Spleen (tissue), 7 donors: Measurements from ENCODE around the gene BNC2.

Experiments
- POLR2AphosphoS5 ChIP-seq, 3 donors: sonication (generic); formaldehyde crosslinking; IDR thresholded peaks; one replicate each; pipeline ENCODE4 v1.5.1; 2017; ENCODE audit warnings: antibody characterized with exemption in 3 of 3
- TF ChIP-seq, protein P1 (sequence below), 11 experiments: fragments of 200-600 bp in 7 of 11; fragments of 450-650 bp in 4 of 11; sonication (generic) in 4 of 11; IDR thresholded peaks in 8 of 11; conservative IDR thresholded peaks in 3 of 11; 1 replicate in 7 of 11; 2 replicates in 4 of 11; pipeline versions ENCODE4 v1.4.0 to v1.8.0; 2016 to 2021; ENCODE audit warnings: antibody characterized with exemption in 11 of 11, inconsistent platforms in 4 of 11, mild to moderate bottlenecking in 1 of 11
- donor health status: DM: no; HTN: no; CAD: no; lungs with moderate emphysema.
- donor health status: DM: no; HTN: no; CAD: no.
- donor health status: DM: no; HTN: no; CAD: no.

- TF ChIP-seq, protein P1, sequence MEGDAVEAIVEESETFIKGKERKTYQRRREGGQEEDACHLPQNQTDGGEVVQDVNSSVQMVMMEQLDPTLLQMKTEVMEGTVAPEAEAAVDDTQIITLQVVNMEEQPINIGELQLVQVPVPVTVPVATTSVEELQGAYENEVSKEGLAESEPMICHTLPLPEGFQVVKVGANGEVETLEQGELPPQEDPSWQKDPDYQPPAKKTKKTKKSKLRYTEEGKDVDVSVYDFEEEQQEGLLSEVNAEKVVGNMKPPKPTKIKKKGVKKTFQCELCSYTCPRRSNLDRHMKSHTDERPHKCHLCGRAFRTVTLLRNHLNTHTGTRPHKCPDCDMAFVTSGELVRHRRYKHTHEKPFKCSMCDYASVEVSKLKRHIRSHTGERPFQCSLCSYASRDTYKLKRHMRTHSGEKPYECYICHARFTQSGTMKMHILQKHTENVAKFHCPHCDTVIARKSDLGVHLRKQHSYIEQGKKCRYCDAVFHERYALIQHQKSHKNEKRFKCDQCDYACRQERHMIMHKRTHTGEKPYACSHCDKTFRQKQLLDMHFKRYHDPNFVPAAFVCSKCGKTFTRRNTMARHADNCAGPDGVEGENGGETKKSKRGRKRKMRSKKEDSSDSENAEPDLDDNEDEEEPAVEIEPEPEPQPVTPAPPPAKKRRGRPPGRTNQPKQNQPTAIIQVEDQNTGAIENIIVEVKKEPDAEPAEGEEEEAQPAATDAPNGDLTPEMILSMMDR (IDR thresholded peaks at IDR 0.05 in 8 of 11, conservative IDR thresholded peaks at IDR 0.05 in 3 of 11): no peak
- TF ChIP-seq POLR2AphosphoS5 (IDR thresholded peaks at IDR 0.05): no peak
Measured at GRCh38 chr9:16824545-16825330, 45.7 kb downstream of the BNC2 start.
